HepG2 (cell line): Measurements from ENCODE around the gene NECAB2. TPM values are rescaled to one million over a fixed set of nuclear protein-coding genes. Genes with fewer than 3 reads are reported as not detected.
A peak's percentile ranks its signal among the peaks of the same experiment; 100 is the strongest.

Source experiments
- ARNT ChIP-seq: fragments of 450-650 bp; IDR thresholded peaks from 2 replicates; pipeline ENCODE4 v1.6.1; 2017
- POLR2A ChIP-seq, 2 experiments: IDR thresholded peaks; 2 replicates each; pipeline ENCODE4 v1.6.1; 2011; ENCODE audit warnings: low read depth in 2 of 2, low read length in 2 of 2, mild to moderate bottlenecking in 1 of 2, moderate library complexity in 1 of 2; ENCODE audit not compliant: insufficient read depth in 1 of 2
- RXRA ChIP-seq: sonication (generic); formaldehyde crosslinking; IDR thresholded peaks from 2 replicates; pipeline ENCODE4 v1.5.1; 2020; ENCODE audit warnings: missing genetic modification reagents
- STAG1 ChIP-seq: sonication (generic); formaldehyde crosslinking; IDR thresholded peaks from 2 replicates; pipeline ENCODE4 v1.4.0; 2020; ENCODE audit warnings: missing genetic modification reagents
- TGIF2 ChIP-seq: IDR thresholded peaks from 2 replicates; pipeline ENCODE4 v1.6.1; 2016; ENCODE audit warnings: control low read depth, missing compliant biosample characterization
- ZC3H4 ChIP-seq: sonication (generic); formaldehyde crosslinking; IDR thresholded peaks from 2 replicates; pipeline ENCODE4 v1.4.0; 2020; ENCODE audit warnings: missing genetic modification reagents, borderline replicate concordance
- ZNF33B ChIP-seq: sonication (generic); formaldehyde crosslinking; IDR thresholded peaks from 2 replicates; pipeline ENCODE4 v1.5.1; 2020; ENCODE audit warnings: mild to moderate bottlenecking, missing genetic modification reagents
- ZNF609 ChIP-seq: sonication (generic); formaldehyde crosslinking; IDR thresholded peaks from 2 replicates; pipeline ENCODE4 v1.4.0; 2020; ENCODE audit warnings: mild to moderate bottlenecking, missing genetic modification reagents, borderline replicate concordance
- ZNF615 ChIP-seq: sonication (generic); formaldehyde crosslinking; IDR thresholded peaks from 2 replicates; pipeline ENCODE4 v1.5.0; 2020; ENCODE audit warnings: mild to moderate bottlenecking, missing genetic modification reagents, borderline replicate concordance
- ZNF616 ChIP-seq: sonication (generic); formaldehyde crosslinking; IDR thresholded peaks from 2 replicates; pipeline ENCODE4 v1.5.0; 2020; ENCODE audit warnings: low read depth, mild to moderate bottlenecking, missing genetic modification reagents
- polyA plus RNA-seq, 8 experiments: library from polyadenylated mRNA; depleted of rRNA in 3 of 8; stranded (reverse) in 7 of 8; unstranded in 1 of 8; fragments of >200 nt; fragmentation: Illumina TruSeq in 4 of 8; extraction: Trizol in 4 of 8; gene quantifications; 2 replicates each; pipeline versions ENCODE4 v1.2.1 to v1.2.3, GENCODE V29; 2011 to 2016; ENCODE audit warnings: low read depth in 4 of 8, missing spikeins in 1 of 8, mixed read lengths in 1 of 8; ENCODE audit not compliant: insufficient read depth in 1 of 8
- total RNA-seq, 5 experiments: library from RNA; depleted of rRNA; stranded (reverse); fragments of >200 nt; fragmentation: Illumina TruSeq; extraction: Trizol; gene quantifications; 2 replicates each; pipeline ENCODE4 v1.2.3, GENCODE V29; 2016; ENCODE audit warnings: low read depth in 1 of 5
- TF ChIP-seq, protein P1 (sequence below): sonication (generic); formaldehyde crosslinking; IDR thresholded peaks from 2 replicates; pipeline ENCODE4 v1.8.1; 2023; ENCODE audit warnings: mild to moderate bottlenecking, missing genetic modification reagents
- TF ChIP-seq, protein P2 (sequence below): sonication (generic); formaldehyde crosslinking; IDR thresholded peaks from 2 replicates; pipeline ENCODE4 v1.9.0; 2022; ENCODE audit warnings: missing genetic modification reagents, mild to moderate bottlenecking, borderline replicate concordance
- TF ChIP-seq, protein P3 (sequence below): sonication (generic); formaldehyde crosslinking; IDR thresholded peaks from 2 replicates; pipeline ENCODE4 v1.4.0; 2020; ENCODE audit warnings: missing genetic modification reagents, mild to moderate bottlenecking, borderline replicate concordance
- TF ChIP-seq, protein P4 (sequence below): sonication (generic); formaldehyde crosslinking; IDR thresholded peaks from 2 replicates; pipeline ENCODE4 v1.4.0; 2020; ENCODE audit warnings: mild to moderate bottlenecking, missing genetic modification reagents

Gene NECAB2
- total and polyA plus RNA-seq, 2 of the 13 experiments (the other 11 are each of a cell fraction or from before 2014, with no cell fraction given) = 0.21 to 0.49 TPM

DNA sequence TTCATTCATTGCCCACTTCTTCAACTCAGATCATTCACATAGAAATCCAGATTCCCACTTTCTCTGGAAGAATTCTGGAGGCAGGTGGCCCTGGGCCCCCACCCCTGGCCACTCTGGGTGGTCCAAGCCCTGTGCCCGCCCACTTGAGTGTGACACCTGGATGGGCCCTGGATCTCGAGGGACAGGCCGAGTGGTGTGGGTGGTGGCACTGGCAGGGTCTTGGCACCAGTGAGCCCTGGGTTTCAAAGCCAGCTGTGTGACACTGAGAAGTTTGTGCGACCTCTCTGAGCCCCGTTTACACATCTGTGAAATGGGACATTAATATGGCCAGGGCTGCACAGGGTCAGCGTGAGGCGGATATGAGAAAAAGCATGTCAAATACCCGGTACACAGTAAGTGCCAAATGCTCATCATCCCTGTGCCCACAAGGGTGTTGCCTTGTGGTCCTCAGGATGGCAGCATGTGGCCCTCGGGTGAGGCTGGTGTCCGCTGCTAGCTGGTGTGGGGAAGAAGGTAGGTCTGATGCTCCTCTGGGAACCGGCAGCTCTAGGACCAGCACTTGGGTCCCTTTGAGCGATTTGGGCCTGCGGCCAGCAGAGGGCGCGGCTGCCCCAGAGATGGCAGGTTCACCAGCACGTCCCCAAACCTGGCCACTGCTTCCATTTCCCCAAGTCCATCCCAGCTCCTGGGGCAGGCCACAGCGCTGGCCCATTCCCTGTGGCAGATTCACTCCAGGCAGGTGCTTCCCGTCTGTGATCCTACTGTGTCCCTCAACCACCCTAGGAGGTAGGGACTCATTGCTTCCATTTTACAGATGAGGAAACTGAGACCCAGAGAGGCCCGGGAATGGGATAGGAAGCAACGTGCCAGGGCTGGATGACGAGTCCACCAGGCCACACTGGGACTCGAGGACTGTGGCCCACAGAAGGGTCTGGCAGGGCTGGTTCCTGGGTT, 11.4 kb upstream of the NECAB2 start (continued):
- TF ChIP-seq, protein P1, sequence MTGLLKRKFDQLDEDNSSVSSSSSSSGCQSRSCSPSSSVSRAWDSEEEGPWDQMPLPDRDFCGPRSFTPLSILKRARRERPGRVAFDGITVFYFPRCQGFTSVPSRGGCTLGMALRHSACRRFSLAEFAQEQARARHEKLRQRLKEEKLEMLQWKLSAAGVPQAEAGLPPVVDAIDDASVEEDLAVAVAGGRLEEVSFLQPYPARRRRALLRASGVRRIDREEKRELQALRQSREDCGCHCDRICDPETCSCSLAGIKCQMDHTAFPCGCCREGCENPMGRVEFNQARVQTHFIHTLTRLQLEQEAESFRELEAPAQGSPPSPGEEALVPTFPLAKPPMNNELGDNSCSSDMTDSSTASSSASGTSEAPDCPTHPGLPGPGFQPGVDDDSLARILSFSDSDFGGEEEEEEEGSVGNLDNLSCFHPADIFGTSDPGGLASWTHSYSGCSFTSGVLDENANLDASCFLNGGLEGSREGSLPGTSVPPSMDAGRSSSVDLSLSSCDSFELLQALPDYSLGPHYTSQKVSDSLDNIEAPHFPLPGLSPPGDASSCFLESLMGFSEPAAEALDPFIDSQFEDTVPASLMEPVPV = no peak
- TF ChIP-seq TGIF2 (CRISPR knock-in tag) (no peak), ZNF33B (0 out of 2 replicates have a peak, but pooled peaks have one; percentile 53), ZNF616 (CRISPR knock-in tag) (0 out of 2 replicates have a peak, but pooled peaks have one; percentile 54), ARNT (no peak), POLR2A (IDR thresholded peaks at IDR 0.05; ENCODE audit: insufficient read depth in 1 of 2, low read depth in 2 of 2, low read length in 2 of 2) (peak in 1 of 2 experiments; percentile 20; a peak in 1 of 4 replicates), ZNF615 (no peak), RXRA (CRISPR knock-in tag) (peak; percentile 38; the same call in 1 of the 2 replicates), ZNF609 (CRISPR knock-in tag) (0 out of 2 replicates have a peak, but pooled peaks have one; percentile 10), ZC3H4 (CRISPR knock-in tag) (peak; percentile 24; the same call in 1 of the 2 replicates), STAG1 (CRISPR knock-in tag) (peak; percentile 98)
- TF ChIP-seq, protein P2, sequence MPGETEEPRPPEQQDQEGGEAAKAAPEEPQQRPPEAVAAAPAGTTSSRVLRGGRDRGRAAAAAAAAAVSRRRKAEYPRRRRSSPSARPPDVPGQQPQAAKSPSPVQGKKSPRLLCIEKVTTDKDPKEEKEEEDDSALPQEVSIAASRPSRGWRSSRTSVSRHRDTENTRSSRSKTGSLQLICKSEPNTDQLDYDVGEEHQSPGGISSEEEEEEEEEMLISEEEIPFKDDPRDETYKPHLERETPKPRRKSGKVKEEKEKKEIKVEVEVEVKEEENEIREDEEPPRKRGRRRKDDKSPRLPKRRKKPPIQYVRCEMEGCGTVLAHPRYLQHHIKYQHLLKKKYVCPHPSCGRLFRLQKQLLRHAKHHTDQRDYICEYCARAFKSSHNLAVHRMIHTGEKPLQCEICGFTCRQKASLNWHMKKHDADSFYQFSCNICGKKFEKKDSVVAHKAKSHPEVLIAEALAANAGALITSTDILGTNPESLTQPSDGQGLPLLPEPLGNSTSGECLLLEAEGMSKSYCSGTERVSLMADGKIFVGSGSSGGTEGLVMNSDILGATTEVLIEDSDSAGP (CRISPR knock-in tag) = peak; percentile 67
- TF ChIP-seq, protein P3, sequence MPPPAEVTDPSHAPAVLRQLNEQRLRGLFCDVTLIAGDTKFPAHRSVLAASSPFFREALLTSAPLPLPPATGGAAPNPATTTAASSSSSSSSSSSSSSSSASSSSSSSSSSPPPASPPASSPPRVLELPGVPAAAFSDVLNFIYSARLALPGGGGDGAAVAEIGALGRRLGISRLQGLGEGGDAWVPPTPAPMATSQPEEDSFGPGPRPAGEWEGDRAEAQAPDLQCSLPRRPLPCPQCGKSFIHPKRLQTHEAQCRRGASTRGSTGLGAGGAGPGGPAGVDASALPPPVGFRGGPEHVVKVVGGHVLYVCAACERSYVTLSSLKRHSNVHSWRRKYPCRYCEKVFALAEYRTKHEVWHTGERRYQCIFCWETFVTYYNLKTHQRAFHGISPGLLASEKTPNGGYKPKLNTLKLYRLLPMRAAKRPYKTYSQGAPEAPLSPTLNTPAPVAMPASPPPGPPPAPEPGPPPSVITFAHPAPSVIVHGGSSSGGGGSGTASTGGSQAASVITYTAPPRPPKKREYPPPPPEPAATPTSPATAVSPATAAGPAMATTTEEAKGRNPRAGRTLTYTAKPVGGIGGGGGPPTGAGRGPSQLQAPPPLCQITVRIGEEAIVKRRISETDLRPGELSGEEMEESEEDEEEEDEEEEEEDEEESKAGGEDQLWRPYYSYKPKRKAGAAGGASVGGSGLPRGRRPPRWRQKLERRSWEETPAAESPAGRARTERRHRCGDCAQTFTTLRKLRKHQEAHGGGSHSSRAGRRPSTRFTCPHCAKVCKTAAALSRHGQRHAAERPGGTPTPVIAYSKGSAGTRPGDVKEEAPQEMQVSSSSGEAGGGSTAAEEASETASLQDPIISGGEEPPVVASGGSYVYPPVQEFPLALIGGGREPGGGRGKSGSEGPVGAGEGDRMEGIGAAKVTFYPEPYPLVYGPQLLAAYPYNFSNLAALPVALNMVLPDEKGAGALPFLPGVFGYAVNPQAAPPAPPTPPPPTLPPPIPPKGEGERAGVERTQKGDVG = peak; percentile 37; the same call in 1 of the 2 replicates
- TF ChIP-seq, protein P4, sequence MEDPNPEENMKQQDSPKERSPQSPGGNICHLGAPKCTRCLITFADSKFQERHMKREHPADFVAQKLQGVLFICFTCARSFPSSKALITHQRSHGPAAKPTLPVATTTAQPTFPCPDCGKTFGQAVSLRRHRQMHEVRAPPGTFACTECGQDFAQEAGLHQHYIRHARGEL (CRISPR knock-in tag) = peak; percentile 34; the same call in 1 of the 2 replicates
